HepG2 (cell line): ENCODE measurements around the gene TSHZ2. TPM values are rescaled to one million over a fixed set of nuclear protein-coding genes. Genes with fewer than 3 reads are reported as not detected.

ENCODE experiments used
- DMTF1 ChIP-seq: sonication (generic); formaldehyde crosslinking; IDR thresholded peaks from 2 replicates; pipeline ENCODE4 v1.4.0; 2020; ENCODE audit warnings: mild to moderate bottlenecking, missing genetic modification reagents
- FOSL2 ChIP-seq: sonication (generic); formaldehyde crosslinking; IDR thresholded peaks from 2 replicates; pipeline ENCODE4 v1.4.0; 2020; ENCODE audit warnings: missing genetic modification reagents
- PCBP2 ChIP-seq: fragments of 200-400 bp; formaldehyde crosslinking; optimal IDR thresholded peaks from 2 replicates; pipeline ENCODE3; 2018; ENCODE audit warnings: low read length, low read depth; ENCODE audit not compliant: poor library complexity, severe bottlenecking
- USF2 ChIP-seq, 2 experiments: sonication (generic) in 1 of 2; formaldehyde crosslinking in 1 of 2; IDR thresholded peaks; 2 replicates each; pipeline versions ENCODE4 v1.5.1 to v1.6.1; 2011 to 2020; ENCODE audit warnings: borderline replicate concordance in 1 of 2, low read depth in 1 of 2, low read length in 1 of 2, mild to moderate bottlenecking in 1 of 2, missing genetic modification reagents in 1 of 2, moderate library complexity in 1 of 2
- ZNF18 ChIP-seq: sonication (generic); formaldehyde crosslinking; IDR thresholded peaks from 2 replicates; pipeline ENCODE4 v1.8.0; 2022; ENCODE audit warnings: mild to moderate bottlenecking, missing genetic modification reagents; ENCODE audit not compliant: insufficient replicate concordance
- ZXDC ChIP-seq: sonication (generic); formaldehyde crosslinking; IDR thresholded peaks from 2 replicates; pipeline ENCODE4 v1.5.0; 2020; ENCODE audit warnings: mild to moderate bottlenecking, missing genetic modification reagents
- polyA plus RNA-seq, 8 experiments: library from polyadenylated mRNA; depleted of rRNA in 3 of 8; stranded (reverse) in 7 of 8; unstranded in 1 of 8; fragments of >200 nt; fragmentation: Illumina TruSeq in 4 of 8; extraction: Trizol in 4 of 8; gene quantifications; 2 replicates each; pipeline versions ENCODE4 v1.2.1 to v1.2.3, GENCODE V29; 2011 to 2016; ENCODE audit warnings: low read depth in 4 of 8, missing spikeins in 1 of 8, mixed read lengths in 1 of 8; ENCODE audit not compliant: insufficient read depth in 1 of 8
- total RNA-seq, 5 experiments: library from RNA; depleted of rRNA; stranded (reverse); fragments of >200 nt; fragmentation: Illumina TruSeq; extraction: Trizol; gene quantifications; 2 replicates each; pipeline ENCODE4 v1.2.3, GENCODE V29; 2016; ENCODE audit warnings: low read depth in 1 of 5

TSHZ2 gene
- total and polyA plus RNA-seq, 2 of the 13 experiments (the other 11 are each of a cell fraction or from before 2014, with no cell fraction given), result 0.01 TPM; not detected in 1

GRCh38 chr20:53395188-53395923 lies 423.2 kb downstream of the TSHZ2 start (continued):
- no peak for TF ChIP-seq DMTF1 (CRISPR knock-in tag)
- TF ChIP-seq FOSL2 (CRISPR knock-in tag), result no peak
- no peak for TF ChIP-seq ZNF18 (CRISPR knock-in tag)
- no peak for TF ChIP-seq USF2 (IDR thresholded peaks at IDR 0.05; ENCODE audit: low read depth, low read length)
- no peak for TF ChIP-seq USF2 (CRISPR knock-in tag; IDR thresholded peaks at IDR 0.05; ENCODE audit: borderline replicate concordance)
- no peak for TF ChIP-seq ZXDC
- no peak for TF ChIP-seq PCBP2
